HG02642 (cell line): ENCODE data around the gene STK17A.

Source experiments
- ATAC-seq: cut with Tn5 transposase; IDR thresholded peaks from one replicate; pipeline ENCODE4 v1.9.1; 2021; ENCODE audit warnings: mild to moderate bottlenecking; ENCODE audit not compliant: unreplicated experiment, poor library complexity

STK17A gene

DNA sequence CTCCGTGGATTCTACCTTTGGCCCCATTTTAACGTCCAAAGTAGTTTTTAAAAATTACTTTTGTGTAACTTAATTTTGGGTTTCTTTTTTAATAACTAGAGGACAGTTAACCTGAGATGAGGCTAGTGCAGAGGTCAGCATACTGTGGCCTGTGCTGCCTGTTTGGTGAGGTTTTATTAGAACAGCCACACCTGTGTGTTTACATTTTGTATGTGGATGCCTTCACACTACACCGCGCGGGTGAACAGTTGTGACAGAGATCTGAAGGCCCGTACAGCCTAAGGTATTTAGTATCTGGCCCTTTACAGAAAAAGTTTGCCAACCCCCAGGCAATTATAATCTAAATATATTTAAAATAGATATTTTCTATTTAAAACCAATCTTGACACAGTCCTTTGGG lies 46.9 kb downstream of the STK17A start:
- ATAC-seq, result no peak

DNA sequence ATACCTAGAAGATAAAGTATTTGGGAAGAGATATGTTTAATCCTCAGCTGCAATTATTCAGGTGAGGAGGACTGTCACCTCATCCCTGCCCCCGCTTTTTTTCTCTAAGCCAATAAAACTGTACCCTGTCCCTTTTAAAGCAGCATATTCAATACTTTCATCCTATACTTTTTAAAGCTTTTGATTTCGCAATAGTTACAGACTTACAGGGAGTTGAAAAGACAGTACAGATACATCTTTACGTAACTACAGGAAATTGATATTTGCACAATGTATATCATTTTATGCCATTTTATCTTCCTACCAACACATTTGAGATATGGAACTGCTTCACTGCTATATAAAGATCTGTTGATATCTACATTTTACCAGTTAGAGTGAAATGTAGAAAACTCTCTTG lies 47.6 kb downstream of the STK17A start:
- ATAC-seq, result no peak

DNA sequence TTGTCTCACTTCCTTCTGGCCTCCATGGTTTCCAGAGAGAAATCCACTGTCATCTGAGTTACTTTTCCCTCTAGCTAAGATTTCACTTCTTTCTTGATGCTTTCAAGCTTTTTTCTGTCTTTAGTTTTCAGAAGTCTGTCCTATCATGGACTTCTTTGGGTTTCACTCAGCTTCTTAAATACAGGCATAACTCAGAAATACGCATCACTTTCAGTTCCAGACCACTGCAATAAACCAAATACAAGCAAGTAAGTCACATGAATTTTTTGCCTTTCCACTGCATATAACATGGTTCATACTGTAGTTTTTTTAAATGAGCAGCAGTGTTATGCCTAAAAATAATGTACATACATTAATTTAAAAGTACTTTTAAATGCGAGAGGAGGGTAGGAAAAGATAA lies 48.7 kb downstream of the STK17A start:
- no peak for ATAC-seq

DNA sequence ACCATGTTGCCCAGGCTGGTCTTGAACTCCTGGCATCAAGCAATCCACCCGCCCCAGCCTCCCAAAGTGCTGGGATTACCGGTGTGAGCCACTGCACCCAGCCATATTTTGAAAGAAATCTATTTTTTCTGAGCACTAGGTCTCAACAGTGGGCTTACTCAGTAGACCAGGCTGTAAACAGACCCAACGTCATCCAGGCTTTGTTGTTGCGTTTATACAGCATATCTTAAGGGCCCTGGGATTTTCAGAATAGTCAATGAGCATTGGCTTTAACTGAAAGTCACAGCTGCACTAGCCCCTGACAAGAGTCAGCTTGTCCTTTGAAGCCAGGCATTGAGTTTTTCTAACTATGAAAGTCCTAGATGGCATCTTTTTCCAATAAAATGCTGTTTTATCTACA lies 49.8 kb downstream of the STK17A start:
- no peak for ATAC-seq

DNA sequence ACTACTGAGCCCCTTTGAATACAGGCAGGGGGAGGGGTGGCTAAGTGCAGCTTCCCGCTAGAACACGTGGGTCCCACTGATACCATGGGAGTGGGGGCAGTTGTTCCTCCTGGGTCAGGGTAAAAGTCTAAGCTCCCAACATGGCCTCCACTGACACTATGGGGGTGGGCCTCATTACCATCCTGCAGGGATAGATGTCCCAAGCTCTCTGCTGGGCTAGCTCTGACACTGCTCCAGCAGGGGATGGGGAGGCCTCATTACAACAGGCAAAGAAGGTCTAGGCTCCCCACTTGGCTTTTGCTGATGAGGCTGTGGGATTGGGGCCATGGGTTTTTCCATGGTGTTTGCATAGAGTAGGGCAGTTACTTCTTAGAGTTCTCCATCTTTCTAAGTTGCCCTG lies 51.5 kb downstream of the STK17A start:
- ATAC-seq, result no peak

DNA sequence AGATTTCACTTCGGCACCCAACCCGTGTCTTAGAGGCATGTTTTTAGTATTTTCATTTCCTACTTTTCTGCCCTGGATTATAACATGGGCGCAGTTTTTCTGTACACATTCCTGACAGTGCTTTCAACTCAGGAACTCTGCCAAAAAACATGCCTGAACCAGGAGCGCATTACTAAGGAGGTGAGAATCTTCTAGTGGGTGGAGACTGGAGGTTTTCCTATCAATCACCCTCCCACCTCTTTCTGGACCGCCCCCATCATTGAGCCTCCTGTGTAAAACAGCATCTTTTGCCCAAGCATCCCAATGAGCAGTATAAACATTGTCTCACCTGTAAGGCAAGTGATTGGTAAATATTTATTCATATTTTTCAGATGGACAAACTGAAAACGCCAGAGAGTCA lies 53.2 kb downstream of the STK17A start:
- ATAC-seq, result no peak

DNA sequence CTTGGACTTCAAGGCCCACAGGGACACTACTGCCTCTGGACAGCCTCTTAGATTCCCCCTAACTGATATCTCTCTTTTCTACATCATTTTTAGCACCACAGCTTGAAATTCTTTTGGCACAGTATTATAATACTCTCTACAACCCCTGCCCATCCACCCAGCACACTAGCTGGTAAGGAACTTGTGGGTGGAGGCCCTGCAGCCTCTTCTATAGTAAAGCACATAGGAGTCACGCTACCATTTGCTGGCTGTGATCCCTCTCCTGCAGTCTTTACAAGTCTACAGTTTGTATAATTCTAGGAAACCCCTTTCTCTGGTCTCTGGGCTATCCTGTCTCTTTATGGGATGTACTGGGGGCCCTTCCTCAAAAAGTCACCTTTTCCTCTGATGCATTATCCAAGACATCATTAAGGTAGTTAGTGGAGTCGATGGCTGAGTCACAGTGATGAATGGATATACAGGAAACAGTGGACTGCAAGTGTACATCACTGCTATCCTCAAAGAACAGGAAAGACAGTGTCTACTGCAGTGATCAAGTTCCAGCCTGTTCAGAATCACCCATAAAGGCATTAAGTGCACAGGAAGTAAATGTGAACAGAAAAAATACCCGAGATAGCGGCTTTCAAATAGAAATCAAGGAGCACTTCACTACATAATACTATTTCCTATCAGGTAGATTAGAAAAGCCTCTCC lies 54.4 kb downstream of the STK17A start:
- ATAC-seq, result no peak

DNA sequence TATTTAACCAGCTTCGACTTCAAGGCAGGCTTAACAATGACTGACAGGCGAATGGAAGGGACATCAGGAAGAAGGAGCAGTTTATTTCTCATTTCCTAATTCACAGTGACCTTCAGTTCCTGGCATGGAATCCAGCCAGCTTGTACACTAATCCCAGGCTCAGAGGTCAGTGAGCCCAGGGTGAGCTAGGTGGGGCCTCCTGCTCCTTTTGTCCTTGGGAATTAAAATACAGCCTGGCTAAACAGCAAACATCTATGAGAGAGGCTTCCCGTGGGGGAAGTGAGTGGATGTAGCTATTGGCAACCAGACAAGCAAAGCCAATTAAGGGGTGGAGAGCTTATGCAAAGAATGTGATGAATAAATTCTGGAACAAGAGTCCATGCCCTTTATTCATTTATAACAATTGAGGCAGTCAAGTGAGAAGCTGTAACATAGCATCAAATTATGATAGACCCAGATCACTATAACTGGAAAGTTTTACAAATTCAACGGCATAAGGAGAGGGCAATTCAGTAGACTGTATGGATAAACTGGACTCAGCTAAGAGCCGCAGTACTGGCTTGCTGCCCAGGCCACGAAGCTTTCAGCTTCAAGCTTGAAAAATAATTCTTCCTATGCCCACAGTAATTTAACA lies 57.1 kb downstream of the STK17A start:
- no peak for ATAC-seq

DNA sequence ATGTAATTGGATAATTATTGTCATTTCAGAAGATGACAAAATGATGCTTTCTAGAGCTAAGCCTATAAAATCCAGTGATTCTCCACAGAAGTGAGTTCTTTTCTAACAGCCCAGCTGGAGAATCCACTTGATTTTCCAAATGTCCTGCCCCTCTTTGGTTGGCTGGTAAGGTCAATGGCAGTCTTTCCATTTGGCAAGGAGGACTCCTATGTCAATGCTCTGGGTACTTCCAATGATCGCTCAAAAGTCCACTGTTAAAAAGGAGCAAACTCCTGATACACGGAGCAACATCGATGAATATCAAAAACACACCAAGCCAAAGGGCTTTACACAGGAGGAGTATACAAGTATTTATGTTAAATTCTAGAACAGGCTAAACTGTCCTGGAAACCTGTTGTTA lies 57.8 kb downstream of the STK17A start:
- ATAC-seq, result no peak

DNA sequence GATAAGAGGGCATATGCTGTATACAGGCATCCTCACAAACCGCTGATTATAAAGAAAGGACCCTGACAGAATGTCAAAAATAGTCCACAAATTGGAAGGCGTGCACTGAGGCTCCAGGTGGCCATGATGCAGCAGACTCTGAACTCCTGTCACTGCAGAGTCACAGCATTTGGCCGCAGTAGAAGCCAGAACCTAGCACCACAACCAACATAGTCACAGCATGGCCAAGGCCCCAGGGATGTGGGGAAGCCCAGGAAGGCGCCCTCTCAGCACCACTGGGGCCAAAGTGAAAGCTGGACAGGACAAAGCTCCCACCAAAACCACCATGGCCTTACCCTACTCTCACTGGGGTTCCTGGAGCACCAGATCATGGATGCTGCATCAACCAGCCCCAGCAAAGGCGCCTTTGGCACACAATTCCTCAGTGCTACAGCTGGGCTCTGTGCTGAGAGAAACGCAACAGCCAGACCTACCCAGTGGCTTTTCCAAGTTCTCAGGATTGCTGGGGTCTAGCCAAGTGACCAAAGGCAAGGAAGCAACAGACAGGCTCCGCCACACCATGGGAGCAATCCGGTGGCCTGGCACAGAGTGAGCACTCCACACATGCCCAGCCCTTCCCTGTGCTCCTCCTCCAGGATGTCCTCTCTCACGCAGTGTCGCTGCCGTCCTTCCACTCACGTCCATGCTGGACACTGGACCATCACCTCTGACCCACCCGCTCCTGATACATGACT lies 60.2 kb downstream of the STK17A start:
- ATAC-seq, result no peak

DNA sequence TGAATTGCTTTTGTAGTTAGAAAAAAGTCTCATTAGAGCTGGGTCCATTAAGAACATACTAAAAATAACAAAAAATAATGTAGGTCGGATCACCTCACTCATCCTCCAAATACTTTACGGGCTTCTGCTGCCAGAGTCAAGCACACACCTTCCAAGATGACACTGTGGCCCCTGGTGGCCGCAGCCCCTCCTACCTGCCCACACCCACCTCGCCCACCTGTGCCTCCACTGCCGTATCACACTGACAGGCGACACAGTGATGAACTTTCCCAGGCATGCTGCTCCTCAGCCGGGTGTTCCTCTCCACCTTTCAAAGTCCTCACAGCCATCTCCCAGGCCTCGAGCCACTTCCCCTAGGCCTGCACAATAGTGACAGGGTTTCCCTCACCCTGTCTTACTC lies 60.9 kb downstream of the STK17A start:
- no peak for ATAC-seq

DNA sequence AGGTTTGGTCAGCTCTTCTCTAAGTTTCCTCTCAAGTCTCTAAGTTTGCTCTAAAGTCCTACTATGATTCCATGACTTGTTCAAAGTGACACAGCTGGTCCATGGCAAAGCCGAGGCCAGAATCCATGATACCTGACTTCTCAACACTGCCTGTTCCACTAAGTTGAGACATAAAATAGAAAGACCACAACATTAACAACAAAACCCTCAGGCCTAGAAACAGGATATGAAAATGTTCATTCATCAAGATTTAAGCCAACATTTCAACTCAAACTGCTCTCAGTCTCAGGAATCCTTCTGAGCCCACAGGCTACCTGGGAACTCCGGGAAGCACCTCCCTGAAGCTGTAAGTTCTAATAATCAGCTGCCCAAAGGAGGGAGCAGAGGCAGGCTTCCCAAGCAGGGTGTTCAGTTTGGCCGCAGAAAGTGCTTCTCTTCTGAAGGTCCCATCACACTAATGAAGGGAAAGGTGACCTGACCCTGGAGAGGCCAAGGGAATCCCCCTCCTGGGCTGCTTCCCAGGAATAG lies 62.9 kb downstream of the STK17A start:
- ATAC-seq, result no peak

DNA sequence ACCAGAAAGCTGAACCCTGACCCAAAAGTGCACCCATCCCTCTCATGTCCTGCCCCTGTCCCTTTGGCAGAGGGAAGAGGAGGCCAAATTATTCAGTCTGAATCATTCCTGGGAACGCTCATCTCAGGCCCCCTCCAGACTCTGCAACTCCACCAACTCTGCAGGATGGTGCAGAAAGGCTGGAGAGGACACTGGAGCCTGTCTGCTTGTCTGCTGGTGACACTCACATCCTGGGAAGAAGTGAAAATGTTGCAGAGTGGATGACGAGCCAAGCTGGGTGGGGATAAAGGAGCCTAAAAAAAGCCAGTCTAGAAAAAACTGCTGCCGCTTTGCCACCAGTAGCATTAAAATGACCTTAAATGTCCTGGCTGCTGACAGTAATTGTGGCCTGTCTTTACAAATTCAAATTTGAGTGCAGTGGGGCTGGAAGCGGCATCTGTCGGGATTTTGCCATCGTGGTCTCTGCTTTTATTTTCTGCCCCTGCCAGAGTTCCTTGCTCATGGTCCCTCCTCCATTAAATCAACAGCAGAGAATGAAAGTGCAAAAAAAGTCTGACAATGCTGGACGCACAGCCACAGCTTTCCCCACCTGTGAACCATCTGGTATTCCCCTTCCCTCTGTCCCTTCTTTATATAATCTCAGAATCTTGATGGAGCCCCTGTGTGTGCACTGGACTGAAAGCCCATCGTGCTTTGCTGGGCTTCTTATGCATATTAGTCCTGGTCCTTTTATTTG lies 63.9 kb downstream of the STK17A start:
- ATAC-seq, result no peak

DNA sequence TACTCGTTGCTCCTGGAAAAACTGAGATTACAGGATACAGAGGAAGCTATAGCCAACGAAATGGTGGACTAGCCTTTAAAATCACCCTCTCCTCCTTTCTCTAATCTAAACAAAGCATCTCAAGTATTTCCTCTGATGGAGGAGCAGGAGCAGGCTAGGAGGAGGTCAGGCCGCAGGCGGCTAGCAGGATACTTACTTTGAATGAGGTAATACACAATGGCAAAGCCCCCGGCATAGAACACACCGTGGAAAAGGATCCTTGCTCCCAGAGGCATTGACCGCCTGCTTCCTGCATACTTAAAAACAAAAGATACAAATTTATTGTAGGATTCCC lies 64.4 kb downstream of the STK17A start:
- no peak for ATAC-seq

DNA sequence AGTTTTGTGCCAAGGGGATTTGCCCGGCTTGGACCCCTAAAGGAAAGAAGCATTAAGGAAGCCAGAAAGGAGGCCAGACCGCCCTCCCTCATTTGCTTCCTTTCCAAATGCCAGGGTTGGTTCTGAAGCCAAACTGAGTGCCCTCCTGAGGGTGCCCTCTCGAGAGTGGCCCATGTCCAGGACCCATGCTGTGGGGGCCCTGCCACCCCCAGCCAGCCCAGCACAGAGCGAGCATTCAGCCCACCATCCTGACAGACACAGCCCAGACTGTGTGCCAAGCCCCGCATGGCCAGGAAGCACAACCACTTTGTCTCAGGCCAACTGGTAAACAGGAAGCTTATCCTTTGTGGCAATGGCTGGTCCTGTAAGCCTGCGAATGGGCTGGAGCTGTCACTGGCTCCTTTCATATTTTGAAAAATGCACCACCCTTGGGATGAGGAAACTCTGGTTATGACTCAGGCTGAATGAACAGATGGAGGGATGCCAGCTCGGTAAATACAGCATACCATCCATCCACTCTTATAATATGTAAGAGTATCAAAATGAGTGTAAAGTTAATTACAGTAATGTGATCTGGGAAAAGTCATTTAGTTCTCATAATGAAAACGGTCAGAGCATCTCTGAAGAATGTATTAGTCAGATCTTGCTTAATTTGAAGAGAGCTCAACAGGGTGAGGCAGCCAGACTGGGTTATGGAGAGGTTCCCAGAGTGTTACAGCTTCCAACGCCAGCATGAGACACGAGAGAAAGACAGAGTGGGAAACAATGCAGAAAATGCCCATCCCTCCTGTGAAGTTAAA lies 65.0 kb downstream of the STK17A start:
- peak; percentile 18 for ATAC-seq

DNA sequence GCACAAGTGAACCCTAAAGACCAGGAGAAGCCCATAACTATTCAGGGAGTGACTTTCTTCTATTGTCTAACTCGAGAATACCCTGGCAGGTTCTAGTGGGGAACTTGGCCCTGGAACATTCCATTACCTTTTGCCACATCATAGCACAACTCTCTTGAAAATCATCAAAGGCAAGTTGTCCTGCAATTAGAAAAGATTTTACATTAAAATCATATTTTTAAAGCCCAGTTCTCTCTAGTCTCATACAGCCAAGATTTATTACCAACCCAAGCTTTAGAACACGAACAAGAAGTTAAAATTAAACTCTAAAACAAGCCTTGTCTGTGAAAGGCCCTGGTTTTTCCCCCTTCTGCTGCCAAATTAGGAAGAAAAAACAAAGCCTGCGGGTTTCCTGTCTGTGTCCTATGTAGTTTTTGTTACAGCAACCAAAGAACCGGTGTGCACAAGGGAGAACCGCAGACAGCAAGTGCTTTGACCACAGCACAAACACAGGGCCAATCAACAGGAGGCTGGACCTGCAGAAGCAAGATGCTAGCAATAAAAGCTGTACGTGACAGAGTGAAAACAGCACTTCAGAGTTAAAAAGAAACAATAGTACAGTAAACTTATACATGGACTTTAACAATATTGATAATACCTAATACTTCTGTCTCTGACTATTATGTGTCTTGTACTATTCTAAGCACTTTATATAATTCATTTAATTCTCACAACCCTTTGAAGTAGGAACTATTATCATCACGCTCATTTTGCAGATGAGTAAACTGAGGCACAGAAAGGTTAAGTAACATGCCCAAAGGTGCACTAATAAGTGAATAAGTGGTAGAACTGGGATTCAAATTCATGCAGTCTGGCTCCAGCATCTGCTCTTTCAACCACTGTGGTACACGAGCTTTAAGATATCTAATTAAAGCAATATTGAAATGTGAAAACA lies 65.8 kb downstream of the STK17A start:
- ATAC-seq, result peak; percentile 54

DNA sequence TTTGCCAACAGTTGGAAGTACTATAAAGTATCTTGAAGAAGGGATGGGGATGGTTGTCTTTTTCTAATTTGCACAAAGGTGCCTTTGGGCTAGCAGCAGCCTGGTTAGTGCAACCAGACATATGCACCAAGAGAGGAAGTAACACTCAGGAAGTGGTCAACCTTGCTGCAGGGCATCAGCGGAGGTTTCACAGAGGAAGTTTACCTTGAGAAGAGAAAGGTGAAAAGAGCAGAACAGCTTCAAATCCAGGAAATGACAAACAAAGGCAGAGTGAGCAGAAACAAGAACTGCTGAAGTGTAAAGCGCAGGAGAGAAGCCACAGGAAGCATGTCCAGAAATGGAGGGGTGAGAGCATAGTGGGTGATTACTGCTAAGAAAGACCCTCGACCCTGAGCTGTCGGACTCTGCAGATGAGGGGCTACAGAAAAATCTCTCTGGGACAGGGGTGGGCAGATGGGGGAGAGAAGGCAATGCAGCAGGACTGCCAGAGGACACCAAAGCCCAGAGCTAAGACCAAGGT lies 66.9 kb downstream of the STK17A start:
- peak; percentile 70 for ATAC-seq

DNA sequence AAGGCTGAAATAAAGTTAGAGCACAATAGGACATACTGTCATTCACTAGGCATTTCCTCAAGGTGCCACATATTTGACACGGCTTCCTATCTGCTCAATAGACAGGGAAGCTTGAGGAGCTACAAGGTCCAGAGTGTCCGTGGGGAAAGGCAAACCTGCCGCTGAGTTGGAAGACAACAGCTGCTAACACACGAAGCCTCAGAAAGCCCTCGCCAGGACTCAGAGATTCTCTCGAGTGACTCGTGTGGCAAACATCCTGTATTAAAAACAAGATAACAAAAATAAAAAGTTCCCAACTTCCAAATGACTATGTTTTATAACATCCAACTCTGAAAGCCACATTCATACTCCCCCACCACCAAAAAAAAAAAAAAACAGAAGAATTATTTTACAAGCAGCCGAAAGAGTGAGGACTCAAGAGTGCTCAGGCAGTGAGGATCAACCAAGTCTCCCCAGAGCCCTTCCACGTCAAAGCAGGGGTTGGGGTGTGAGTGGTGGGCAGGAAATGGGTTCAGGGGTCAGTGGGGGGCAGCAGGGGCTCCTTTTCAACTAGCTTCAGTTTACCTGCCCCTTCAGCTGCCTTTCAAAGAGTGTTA lies 67.6 kb downstream of the STK17A start:
- no peak for ATAC-seq
